Upper lobe of left lung (tissue), 4 donors: ENCODE results near the gene LAMA3.

Experiments
- EP300 ChIP-seq, 4 donors: sonication (generic); formaldehyde crosslinking; IDR thresholded peaks; one replicate each; pipeline ENCODE4 v1.5.1; 2017; ENCODE audit warnings: antibody characterized with exemption in 4 of 4, control low read depth in 2 of 4
- POLR2AphosphoS5 ChIP-seq, 2 donors: sonication (generic); formaldehyde crosslinking; IDR thresholded peaks; one replicate each; pipeline ENCODE4 v1.5.1; 2017; ENCODE audit warnings: antibody characterized with exemption in 2 of 2
- TF ChIP-seq, protein P1 (sequence below), 6 experiments: fragments of 450-650 bp in 4 of 6; fragments of 200-600 bp in 2 of 6; sonication (generic) in 2 of 6; IDR thresholded peaks; one replicate each; pipeline ENCODE4 v1.5.1; 2016 to 2019; ENCODE audit warnings: antibody characterized with exemption in 6 of 6

DNA sequence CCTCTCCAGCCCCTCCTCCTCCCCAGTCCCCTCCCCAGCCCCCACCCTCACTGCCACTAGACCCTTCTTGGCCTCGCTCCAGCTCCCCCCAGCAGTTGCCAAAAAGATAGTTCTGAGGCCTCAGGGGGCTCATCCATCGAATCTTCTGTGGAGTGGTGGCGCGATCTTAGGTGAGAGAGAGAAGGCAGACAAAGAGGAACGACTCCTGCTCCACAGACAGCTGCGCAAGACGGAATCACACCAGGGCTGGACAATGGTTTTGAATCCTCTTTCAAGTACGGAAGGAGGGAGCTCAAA is 68.1 kb downstream of the LAMA3 start:
- TF ChIP-seq, protein P1, sequence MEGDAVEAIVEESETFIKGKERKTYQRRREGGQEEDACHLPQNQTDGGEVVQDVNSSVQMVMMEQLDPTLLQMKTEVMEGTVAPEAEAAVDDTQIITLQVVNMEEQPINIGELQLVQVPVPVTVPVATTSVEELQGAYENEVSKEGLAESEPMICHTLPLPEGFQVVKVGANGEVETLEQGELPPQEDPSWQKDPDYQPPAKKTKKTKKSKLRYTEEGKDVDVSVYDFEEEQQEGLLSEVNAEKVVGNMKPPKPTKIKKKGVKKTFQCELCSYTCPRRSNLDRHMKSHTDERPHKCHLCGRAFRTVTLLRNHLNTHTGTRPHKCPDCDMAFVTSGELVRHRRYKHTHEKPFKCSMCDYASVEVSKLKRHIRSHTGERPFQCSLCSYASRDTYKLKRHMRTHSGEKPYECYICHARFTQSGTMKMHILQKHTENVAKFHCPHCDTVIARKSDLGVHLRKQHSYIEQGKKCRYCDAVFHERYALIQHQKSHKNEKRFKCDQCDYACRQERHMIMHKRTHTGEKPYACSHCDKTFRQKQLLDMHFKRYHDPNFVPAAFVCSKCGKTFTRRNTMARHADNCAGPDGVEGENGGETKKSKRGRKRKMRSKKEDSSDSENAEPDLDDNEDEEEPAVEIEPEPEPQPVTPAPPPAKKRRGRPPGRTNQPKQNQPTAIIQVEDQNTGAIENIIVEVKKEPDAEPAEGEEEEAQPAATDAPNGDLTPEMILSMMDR (IDR thresholded peaks at IDR 0.05): no peak
- no peak for TF ChIP-seq EP300 (IDR thresholded peaks at IDR 0.05)
- TF ChIP-seq POLR2AphosphoS5 (IDR thresholded peaks at IDR 0.05): no peak
